GM18907 (cell line): ENCODE results near the gene CNTF.

Experiments
- ATAC-seq: cut with Tn5 transposase; IDR thresholded peaks from one replicate; pipeline ENCODE4 v1.9.1; 2021; ENCODE audit warnings: mild to moderate bottlenecking, moderate library complexity; ENCODE audit not compliant: unreplicated experiment

Gene CNTF

GRCh38 chr11:58606930-58607714 is 15.3 kb upstream of the CNTF start:
- no peak for ATAC-seq

- ATAC-seq = no peak
These were observed 14.1 kb upstream of the CNTF start for GRCh38 chr11:58608331-58608730.

DNA sequence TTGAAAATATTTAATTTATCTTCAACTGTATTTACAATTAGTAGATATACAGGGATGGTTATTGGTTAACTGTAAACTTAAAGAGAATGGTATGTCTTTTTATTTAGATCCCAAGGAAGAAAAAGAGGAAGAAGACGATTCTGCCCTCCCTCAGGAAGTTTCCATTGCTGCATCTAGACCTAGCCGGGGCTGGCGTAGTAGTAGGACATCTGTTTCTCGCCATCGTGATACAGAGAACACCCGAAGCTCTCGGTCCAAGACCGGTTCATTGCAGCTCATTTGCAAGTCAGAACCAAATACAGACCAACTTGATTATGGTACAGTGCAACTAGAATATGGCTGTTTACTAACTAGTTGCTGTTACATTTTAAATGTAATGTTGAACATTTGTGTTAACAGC is 12.7 kb upstream of the CNTF start:
- ATAC-seq = no peak

DNA sequence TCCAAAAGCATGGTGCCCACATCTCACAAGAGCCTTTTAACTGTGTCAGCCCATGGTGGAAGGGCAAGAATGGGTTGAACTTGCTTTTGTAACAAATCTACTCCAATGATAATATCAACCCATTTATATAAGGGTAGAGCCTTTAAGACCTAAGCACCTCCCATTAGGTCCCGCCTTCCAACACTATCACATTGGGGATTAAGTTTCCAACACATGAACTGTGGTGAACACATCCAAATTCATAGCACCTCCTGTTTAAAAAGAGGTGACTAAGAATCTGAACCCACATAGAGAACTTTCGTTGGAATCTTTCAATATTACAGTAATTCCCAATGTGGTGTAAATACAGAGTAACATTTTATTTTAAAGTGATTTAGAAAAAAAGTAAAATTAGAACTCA is 9.2 kb upstream of the CNTF start:
- ATAC-seq = no peak

DNA sequence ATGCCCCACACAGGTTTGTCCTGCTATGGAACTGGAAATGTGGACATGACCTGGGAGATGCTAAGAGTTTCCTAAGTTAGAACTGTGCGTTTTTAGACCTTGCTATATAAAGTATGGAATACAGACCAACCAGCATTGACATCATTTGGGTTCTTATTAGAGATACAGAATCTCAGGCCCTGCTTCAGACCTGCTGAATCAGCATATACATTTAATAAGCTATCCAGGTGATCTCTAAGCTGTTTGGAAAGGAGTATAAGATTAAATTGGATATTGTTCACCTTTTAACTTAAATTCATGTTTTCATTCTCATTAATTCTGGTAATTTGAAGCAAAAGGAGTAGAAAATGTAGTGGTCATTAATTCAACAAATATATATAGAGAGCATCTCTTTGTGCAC is 6.9 kb upstream of the CNTF start:
- ATAC-seq = no peak

GRCh38 chr11:58616594-58616993 is 5.9 kb upstream of the CNTF start:
- no peak for ATAC-seq

DNA sequence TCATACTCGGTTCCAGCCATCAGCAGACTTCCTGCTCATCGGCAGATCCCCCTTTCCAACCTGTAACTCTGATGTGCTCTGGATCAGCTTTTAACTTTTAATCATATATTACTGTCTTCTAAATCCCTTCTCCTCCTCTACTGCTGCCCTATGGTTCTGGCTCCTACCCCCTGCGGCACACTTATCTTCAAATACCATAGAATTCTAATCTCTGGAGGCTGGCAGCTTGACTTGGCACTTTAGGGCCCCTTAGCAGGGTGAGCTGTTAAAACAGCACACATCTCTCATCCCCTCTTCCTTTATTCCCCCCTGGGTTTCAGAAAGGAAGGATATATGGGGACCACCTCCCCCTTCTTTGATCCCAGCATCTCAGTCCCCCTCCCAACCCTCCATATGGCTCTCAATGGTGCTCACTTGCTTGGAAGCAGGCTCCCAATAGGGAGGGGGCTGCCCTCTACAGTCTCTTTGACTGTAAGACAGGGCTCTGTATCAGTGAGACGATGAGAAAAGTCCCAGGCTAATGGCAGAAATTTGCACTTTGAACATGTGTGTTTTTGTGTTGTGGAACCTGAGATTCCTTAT is 4.4 kb upstream of the CNTF start:
- peak; percentile 52 for ATAC-seq

- ATAC-seq = no peak
These were observed 741 bp upstream of the CNTF start for GRCh38 chr11:58621586-58622262.

GRCh38 chr11:58625086-58625485 is 2.6 kb downstream of the CNTF start:
- ATAC-seq = no peak

DNA sequence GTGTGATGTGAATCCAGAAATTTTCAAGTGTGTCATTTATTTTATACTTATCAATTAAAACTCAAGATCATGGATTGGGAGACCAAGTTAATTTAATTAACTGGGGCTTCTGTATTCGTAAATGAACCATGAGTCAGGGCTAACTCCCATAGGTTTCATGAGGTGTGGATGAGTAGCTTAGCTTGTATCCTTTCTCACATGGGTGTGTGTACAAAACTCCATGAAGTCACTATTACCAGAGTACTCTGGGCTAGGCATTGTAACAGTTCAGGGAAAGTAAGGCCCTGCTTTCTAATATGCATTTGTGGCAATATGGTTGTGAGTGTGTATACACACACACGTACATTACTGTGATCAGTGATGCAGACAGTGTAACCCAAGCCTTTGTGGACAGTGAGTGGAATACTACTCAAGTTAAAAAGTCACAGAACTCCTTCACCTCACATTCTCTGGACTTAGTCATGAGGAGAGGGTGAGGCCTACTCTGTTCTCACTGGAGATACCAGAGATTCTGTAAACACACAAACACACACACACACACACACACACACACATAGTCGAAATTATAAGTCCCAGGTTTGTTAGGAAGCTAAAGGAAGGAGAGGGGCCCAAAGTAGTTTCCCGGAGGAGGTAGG is 3.5 kb downstream of the CNTF start:
- no peak for ATAC-seq

GRCh38 chr11:58626934-58627483 is 4.5 kb downstream of the CNTF start:
- ATAC-seq = no peak

- no peak for ATAC-seq
These were observed 6.0 kb downstream of the CNTF start for GRCh38 chr11:58628446-58628845.

DNA sequence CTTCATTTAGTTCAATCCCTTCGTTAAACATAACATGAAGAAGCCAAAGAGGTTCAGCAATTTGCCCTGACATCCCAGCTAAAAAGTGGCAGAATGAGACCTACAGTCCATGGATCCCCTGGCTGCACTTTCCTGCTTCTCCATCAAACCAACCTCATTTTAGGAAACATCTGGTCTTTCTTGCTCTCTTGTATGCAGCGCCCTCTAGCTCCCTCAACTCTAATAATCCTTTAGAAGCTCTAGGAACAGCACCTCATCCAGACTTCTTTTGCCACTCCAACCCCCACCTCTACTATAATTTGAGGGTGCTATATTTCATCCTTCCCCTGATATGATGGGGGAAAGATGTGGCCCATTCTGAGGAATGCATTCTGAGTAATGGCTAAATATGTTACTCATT is 7.4 kb downstream of the CNTF start:
- ATAC-seq = no peak

- no peak for ATAC-seq
These were observed 8.9 kb downstream of the CNTF start for GRCh38 chr11:58631378-58631777.

GRCh38 chr11:58632510-58632909 is 10.0 kb downstream of the CNTF start:
- no peak for ATAC-seq

DNA sequence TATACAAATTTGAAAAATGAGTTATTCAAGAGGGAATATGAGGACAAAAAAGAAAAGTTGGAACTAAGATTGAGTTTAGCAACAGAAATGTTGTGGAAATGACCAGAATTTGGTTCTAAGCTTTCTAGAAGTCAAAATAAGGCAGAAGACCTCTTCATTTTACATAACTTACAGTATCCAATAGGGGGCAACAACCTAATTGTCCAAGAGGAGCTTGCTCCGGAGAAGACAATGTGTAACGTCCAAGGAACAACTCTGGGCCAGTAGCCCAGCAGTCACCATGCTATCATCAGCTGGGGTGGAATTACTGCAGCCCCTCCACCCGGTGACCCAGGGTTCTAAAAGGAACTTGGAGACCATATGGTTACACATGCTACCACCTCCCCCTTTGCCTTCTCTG is 14.1 kb downstream of the CNTF start:
- ATAC-seq = no peak

DNA sequence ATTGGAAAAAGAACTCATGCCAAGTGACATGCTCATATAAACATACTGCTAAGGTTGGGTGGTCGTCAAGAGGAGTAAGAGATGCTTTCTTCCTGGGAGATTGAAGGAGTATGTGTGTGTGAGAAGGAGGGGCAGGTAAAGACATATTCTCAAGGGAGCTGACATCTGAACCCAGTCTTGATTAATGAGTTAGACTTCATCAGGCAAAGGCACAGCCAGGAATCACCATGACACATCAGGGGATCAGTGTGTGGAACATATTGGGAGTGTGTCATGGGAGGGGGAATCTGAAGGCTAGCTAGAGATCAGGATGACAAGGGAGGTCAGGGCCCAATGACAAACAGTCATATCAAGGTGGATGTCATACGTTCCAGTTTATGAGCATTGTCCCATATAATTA is 14.9 kb downstream of the CNTF start:
- ATAC-seq = no peak

- ATAC-seq = no peak
These were observed 16.6 kb downstream of the CNTF start for GRCh38 chr11:58639103-58639502.

DNA sequence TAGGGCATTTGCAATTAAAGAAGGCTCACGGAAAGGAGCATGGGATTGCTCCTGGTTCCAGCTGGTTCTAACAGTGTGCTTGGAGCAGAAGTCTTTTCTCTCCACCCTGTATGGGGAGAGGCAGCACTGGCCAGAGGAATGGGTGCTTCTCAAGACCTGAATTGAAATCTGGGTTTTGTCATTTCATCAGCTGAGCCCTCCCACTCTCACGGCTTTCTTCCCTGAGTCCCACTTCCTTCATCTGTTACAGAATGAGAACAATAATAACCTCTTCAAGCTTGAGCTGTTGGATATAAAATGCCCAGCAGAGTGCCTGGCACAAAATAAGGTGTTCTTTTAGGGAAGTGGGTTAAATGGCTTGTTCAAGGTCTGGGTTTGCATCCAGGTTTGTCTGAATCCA is 17.2 kb downstream of the CNTF start:
- ATAC-seq = no peak

- ATAC-seq = no peak
These were observed 18.0 kb downstream of the CNTF start for GRCh38 chr11:58640386-58641023.

DNA sequence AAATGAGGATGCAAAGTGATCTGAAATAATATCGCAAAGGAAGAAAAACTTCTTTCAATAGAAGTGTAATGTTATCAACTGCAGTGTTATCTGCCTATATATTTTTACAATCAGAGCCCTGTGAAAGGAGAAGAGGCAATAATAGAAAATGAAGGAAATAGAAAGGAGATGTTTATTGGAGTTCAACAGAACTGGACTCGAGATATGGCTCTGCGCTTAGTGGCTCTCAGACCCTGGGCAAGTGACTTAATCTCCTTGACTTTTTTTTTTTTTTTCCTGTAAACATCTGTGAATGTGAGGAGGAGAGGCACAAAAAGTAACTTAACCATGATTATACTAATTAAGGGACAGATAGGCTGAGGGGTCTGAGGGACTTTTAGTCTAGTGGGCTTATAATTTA is 18.9 kb downstream of the CNTF start:
- ATAC-seq = no peak
